Lung (tissue), 12 donors: ENCODE data around the gene BLVRA. TPM values are rescaled to one million over a fixed set of nuclear protein-coding genes. Genes with fewer than 3 reads are reported as not detected.
A peak's percentile ranks its signal among the peaks of the same experiment; 100 is the strongest.

ENCODE experiments used
- ATAC-seq: fragments of 200-7000 bp; cut with Tn5 transposase; one replicate; pipeline ENCODE4 v1.9.1; 2020; ENCODE audit warnings: moderate number of reproducible peaks; ENCODE audit not compliant: insufficient read depth, low FRiP score
- DNase-seq, 3 donors: peaks; one replicate each; pipeline ENCODE4 v3.0.0-alpha.2; 2013 to 2017
- H3K27ac ChIP-seq, 2 donors: one replicate each; pipeline ENCODE4 v1.5.1; 2013; ENCODE audit warnings: mild to moderate bottlenecking in 2 of 2, moderate library complexity in 2 of 2, control low read depth in 1 of 2, inconsistent platforms in 1 of 2, low read depth in 1 of 2, low read length in 1 of 2
- H3K27me3 ChIP-seq, 3 donors: one replicate each; pipeline ENCODE4 v1.5.1; 2013; ENCODE audit warnings: low read length in 2 of 3; ENCODE audit not compliant: control insufficient read depth in 3 of 3, insufficient read depth in 3 of 3
- H3K36me3 ChIP-seq, 4 donors: one replicate each; pipeline ENCODE4 v1.5.1; 2013; ENCODE audit warnings: low read length in 4 of 4, mild to moderate bottlenecking in 1 of 4, moderate library complexity in 1 of 4; ENCODE audit not compliant: control insufficient read depth in 4 of 4, insufficient read depth in 4 of 4
- H3K4me1 ChIP-seq, 5 donors: one replicate each; pipeline ENCODE4 v1.5.1; 2013; ENCODE audit warnings: low read length in 5 of 5, mild to moderate bottlenecking in 2 of 5, moderate library complexity in 1 of 5; ENCODE audit not compliant: control insufficient read depth in 5 of 5, insufficient read depth in 5 of 5
- H3K4me3 ChIP-seq: one replicate; pipeline ENCODE4 v1.5.1; 2013; ENCODE audit warnings: mild to moderate bottlenecking, control low read depth, moderate library complexity
- H3K9ac ChIP-seq, 2 donors: one replicate each; pipeline ENCODE4 v1.5.1; 2013; ENCODE audit warnings: low read length in 2 of 2, control low read depth in 1 of 2; ENCODE audit not compliant: insufficient read depth in 1 of 2
- H3K9me3 ChIP-seq, 4 donors: one replicate each; pipeline ENCODE4 v1.5.1; 2013; ENCODE audit warnings: low read length in 3 of 4, mild to moderate bottlenecking in 1 of 4, moderate library complexity in 1 of 4; ENCODE audit not compliant: control insufficient read depth in 4 of 4, insufficient read depth in 3 of 4
- WGBS, 2 donors: extraction: QIAGEN DNeasy Blood & Tissue Kit; methylation state at CpG; one replicate each; pipeline ENCODE4 v1.1.7; 2013; 5-methylcytosine and 5-hydroxymethylcytosine counted together
- polyA plus RNA-seq, 2 donors: library from polyadenylated mRNA; stranded (reverse); fragments of 200-250 nt; gene quantifications; one replicate each; pipeline ENCODE4 v1.2.1, GENCODE V29; 2013
- total RNA-seq, 2 donors: library from RNA; depleted of rRNA in 1 of 2; stranded (reverse); fragments of >200 nt in 1 of 2; gene quantifications; one replicate each; pipeline ENCODE4 v1.2.1, GENCODE V29; 2014 to 2021
- TF ChIP-seq, protein P1 (sequence below): IDR thresholded peaks from 2 replicates; pipeline ENCODE4 v1.5.1; 2012; ENCODE audit warnings: mild to moderate bottlenecking; ENCODE audit errors: control extremely low read depth, extremely low read depth
- donor health status: control.
- donor health status: control.
- donor health status: Bipolar disorder and iron deficiency.
- donor health status: healthy.
- donor health status: DM: yes; HTN: yes; CAD: no.

BLVRA gene
- total and polyA plus RNA-seq, 4 donors: 25.9 to 143 (median 97.1) TPM

DNA sequence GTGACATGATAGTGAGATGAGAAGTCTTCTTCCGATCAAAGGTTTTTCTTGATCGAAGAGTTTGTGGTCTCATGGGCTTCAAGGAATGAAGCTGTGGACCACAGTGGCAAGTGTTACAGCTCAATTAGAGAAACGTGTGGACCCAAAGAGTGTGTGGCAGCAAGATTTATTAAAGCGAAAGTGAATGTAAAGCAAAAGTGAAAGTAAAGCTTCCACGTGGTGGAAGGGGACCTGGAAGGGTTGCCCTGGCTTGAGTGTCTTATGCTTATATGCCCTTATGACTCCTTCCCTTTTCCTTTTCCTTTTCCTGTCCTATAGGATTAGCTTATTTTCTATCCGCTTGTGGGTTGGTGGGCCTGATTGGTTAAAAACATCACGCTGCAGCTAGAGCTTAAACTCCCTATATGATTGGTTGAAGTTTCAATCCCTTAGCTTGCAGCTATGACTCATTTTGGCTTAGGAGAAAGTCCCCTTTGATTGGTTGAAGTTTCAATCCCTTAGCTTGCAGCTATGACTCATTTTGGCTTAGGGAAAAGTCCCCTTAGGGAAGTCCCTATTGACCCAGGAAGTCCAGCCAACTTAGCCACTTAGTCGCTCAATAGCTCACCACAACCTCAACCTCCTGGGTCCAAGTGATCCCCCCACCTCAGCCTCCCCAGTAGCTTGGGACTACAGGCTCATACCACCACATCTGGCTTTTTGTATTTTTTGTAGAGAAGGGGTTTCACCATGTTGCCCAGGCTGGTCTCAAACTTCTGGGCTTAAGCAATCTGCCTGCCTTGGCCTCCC lies 76.2 kb downstream of the BLVRA start:
- 56 to 60% methylated on average over 8 of the region's 8 CpGs for WGBS, 2 donors
- Histone ChIP-seq H3K9ac (no peak overlapping the region), H3K4me1 (no peaks in the 10 kb centered on the region), H3K27ac (no peak overlapping the region), H3K27me3 (no peaks in the 10 kb centered on the region), H3K36me3 (no peaks in the 10 kb centered on the region), H3K4me3 (peak overlapping the region; percentile 14), H3K9me3 (no peaks in the 10 kb centered on the region)
- DNase-seq: peak in 2 of 3 donors; percentile 22 to 35
- ATAC-seq: no peak
- TF ChIP-seq, protein P1, sequence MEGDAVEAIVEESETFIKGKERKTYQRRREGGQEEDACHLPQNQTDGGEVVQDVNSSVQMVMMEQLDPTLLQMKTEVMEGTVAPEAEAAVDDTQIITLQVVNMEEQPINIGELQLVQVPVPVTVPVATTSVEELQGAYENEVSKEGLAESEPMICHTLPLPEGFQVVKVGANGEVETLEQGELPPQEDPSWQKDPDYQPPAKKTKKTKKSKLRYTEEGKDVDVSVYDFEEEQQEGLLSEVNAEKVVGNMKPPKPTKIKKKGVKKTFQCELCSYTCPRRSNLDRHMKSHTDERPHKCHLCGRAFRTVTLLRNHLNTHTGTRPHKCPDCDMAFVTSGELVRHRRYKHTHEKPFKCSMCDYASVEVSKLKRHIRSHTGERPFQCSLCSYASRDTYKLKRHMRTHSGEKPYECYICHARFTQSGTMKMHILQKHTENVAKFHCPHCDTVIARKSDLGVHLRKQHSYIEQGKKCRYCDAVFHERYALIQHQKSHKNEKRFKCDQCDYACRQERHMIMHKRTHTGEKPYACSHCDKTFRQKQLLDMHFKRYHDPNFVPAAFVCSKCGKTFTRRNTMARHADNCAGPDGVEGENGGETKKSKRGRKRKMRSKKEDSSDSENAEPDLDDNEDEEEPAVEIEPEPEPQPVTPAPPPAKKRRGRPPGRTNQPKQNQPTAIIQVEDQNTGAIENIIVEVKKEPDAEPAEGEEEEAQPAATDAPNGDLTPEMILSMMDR: no peak

DNA sequence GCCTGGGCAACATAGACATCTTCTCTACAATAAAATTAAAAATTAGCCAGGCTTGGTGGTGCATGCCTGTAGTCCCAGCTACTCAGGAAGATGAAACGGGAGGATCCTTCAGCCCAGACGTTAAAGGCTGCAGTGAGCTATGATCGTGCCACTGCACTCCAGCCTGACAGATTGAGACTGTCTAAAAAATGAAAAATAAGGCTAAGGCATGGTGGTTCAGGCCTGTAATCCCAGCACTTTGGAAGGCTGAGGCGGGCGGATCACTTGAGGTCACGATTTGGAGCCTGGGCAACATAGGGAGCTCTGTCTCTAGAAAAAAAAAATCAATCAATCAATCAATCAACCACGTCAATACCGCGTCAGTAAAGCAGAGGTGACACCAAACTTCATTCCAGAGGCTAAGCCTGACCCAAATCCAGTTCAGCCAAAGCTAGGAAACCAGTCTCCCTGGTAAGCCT lies 79.8 kb downstream of the BLVRA start:
- DNase-seq: no peak

DNA sequence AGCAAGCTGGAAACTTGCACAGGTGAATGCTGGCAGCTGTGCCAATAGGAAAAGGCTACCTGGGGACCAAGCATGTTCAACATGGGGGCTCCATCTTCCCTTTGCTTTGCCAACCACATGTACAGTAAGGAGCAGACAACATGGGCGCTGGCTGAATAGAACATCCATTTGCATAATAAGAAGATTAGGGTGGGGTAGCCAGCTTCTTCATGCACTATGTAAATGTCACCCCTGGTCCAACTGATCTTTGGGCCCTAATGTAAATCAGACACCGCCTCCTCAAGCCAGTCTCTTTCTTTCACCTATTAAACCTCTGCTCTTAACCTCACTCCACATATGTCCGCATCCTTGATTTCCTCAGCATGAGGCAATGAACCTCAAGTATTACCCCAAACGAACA lies 84.8 kb downstream of the BLVRA start:
- TF ChIP-seq, protein P1: no peak
- Histone ChIP-seq H3K27ac (no peak overlapping the region), H3K36me3 (no peaks in the 10 kb centered on the region), H3K9ac (no peak overlapping the region), H3K4me1 (no peaks in the 10 kb centered on the region), H3K4me3 (no peak overlapping the region), H3K27me3 (peaks cover 0 to 5% (median 0%) of the 10 kb centered on the region in 3 donors), H3K9me3 (no peaks in the 10 kb centered on the region)
- WGBS, 2 donors: 91 to 93% methylated on average over 4 of the region's 4 CpGs
- ATAC-seq (no peak), DNase-seq (no peak)

More for the DNA sequence above, 79.8 kb downstream of the BLVRA start:
- WGBS, 2 donors: 78 to 87% methylated on average over 9 of the region's 9 CpGs
- Histone ChIP-seq H3K4me3 (no peak overlapping the region), H3K9me3 (no peaks in the 10 kb centered on the region), H3K4me1 (no peaks in the 10 kb centered on the region), H3K27me3 (peaks cover 0 to 5% (median 0%) of the 10 kb centered on the region in 3 donors), H3K27ac (no peak overlapping the region), H3K9ac (peak overlapping the region in 1 of 2 donors; percentile 86), H3K36me3 (no peaks in the 10 kb centered on the region)
- TF ChIP-seq, protein P1: no peak
- ATAC-seq: no peak
